ENCODE measurements around the gene PHOSPHO2. TPM values are rescaled to one million over a fixed set of nuclear protein-coding genes. Genes with fewer than 3 reads are reported as not detected.
"Not testable (repeated sequence)": the region's sequence is repeated elsewhere in the genome, so short reads cannot be mapped to it uniquely, and the experiment has no call there.

The PHOSPHO2 gene
- total RNA-seq, 1 donor from 2014 or later: 14.7 TPM

- DNase-seq (ENCODE audit: low spot score): no peak
Observed at GRCh38 chr2:169684135-169684565, 10.1 kb upstream of the PHOSPHO2 start.

GRCh38 chr2:169684712-169685111 lies 9.6 kb upstream of the PHOSPHO2 start:
- not testable (repeated sequence) for DNase-seq (ENCODE audit: low spot score)

GRCh38 chr2:169686825-169687224 lies 7.4 kb upstream of the PHOSPHO2 start:
- DNase-seq (ENCODE audit: low spot score): not testable (repeated sequence)

GRCh38 chr2:169687943-169688342 lies 6.3 kb upstream of the PHOSPHO2 start:
- DNase-seq (ENCODE audit: low spot score): not testable (repeated sequence)

- DNase-seq (ENCODE audit: low spot score): no peak
Observed at GRCh38 chr2:169690958-169691357, 3.3 kb upstream of the PHOSPHO2 start.

GRCh38 chr2:169692718-169693117 lies 1.6 kb upstream of the PHOSPHO2 start:
- DNase-seq (ENCODE audit: low spot score): no peak

- DNase-seq (ENCODE audit: low spot score): no peak
Observed at GRCh38 chr2:169693360-169693759, 909 bp upstream of the PHOSPHO2 start.

GRCh38 chr2:169694894-169695260 lies 608 bp downstream of the PHOSPHO2 start:
- no peak for DNase-seq (ENCODE audit: low spot score)

GRCh38 chr2:169696381-169696780 lies 2.1 kb downstream of the PHOSPHO2 start:
- DNase-seq (ENCODE audit: low spot score): no peak

- DNase-seq (ENCODE audit: low spot score): not testable (repeated sequence)
Observed at GRCh38 chr2:169699173-169699572, 4.9 kb downstream of the PHOSPHO2 start.

GRCh38 chr2:169702996-169703395 lies 8.7 kb downstream of the PHOSPHO2 start:
- no peak for DNase-seq (ENCODE audit: low spot score)

GRCh38 chr2:169704160-169704708 lies 10.0 kb downstream of the PHOSPHO2 start:
- no peak for DNase-seq (ENCODE audit: low spot score)

- no peak for DNase-seq (ENCODE audit: low spot score)
Observed at GRCh38 chr2:169705927-169706326, 11.7 kb downstream of the PHOSPHO2 start.

GRCh38 chr2:169707626-169708025 lies 13.4 kb downstream of the PHOSPHO2 start:
- DNase-seq (ENCODE audit: low spot score): no peak

- no peak for DNase-seq (ENCODE audit: low spot score)
Observed at GRCh38 chr2:169709331-169709730, 15.1 kb downstream of the PHOSPHO2 start.

GRCh38 chr2:169709981-169710380 lies 15.7 kb downstream of the PHOSPHO2 start:
- DNase-seq (ENCODE audit: low spot score): no peak

GRCh38 chr2:169711751-169712509 lies 17.7 kb downstream of the PHOSPHO2 start:
- DNase-seq (ENCODE audit: low spot score): no peak

GRCh38 chr2:169712791-169713227 lies 18.5 kb downstream of the PHOSPHO2 start:
- DNase-seq (ENCODE audit: low spot score): no peak

GRCh38 chr2:169713331-169713730 lies 19.1 kb downstream of the PHOSPHO2 start:
- no peak for DNase-seq (ENCODE audit: low spot score)

GRCh38 chr2:169714699-169715098 lies 20.4 kb downstream of the PHOSPHO2 start:
- DNase-seq (ENCODE audit: low spot score): no peak

GRCh38 chr2:169715379-169716237 lies 21.3 kb downstream of the PHOSPHO2 start:
- no peak for DNase-seq (ENCODE audit: low spot score)

GRCh38 chr2:169716238-169716886 lies 22.1 kb downstream of the PHOSPHO2 start:
- no peak for DNase-seq (ENCODE audit: low spot score)
